GM19351 (cell line): ENCODE results near the gene CD1E.
"Not testable (repeated sequence)": the region's sequence is repeated elsewhere in the genome, so short reads cannot be mapped to it uniquely, and the experiment has no call there.

ENCODE experiments used
- ATAC-seq: cut with Tn5 transposase; IDR thresholded peaks from one replicate; pipeline ENCODE4 v1.9.1; 2021; ENCODE audit warnings: mild to moderate bottlenecking, moderate library complexity; ENCODE audit not compliant: unreplicated experiment

Gene CD1E

GRCh38 chr1:158353303-158354075 is at the start of gene CD1E:
CD1E (plus strand) TSS chr1:158353894; CDS start chr1:158353989, 95 bp downstream.
- peak; percentile 55 for ATAC-seq

DNA sequence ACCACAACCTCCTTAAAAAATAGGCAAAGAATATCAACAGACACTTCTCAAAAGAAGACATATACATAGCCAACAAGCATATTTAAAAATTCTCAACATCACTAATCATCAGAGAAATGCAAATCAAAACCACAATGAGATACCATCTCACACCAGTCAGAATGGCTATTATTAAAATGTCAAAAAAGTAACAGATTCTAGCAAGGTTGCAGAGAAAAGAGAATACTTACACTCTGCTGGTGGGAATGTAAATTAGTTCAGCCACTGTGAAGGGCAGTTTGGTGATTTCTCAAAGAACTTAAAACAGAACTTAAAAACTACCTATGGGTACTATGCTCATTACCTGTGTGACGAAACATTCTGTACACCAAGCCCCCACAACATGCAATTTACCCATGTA is 43.1 kb upstream of the CD1E start:
- peak; percentile 73 for ATAC-seq

DNA sequence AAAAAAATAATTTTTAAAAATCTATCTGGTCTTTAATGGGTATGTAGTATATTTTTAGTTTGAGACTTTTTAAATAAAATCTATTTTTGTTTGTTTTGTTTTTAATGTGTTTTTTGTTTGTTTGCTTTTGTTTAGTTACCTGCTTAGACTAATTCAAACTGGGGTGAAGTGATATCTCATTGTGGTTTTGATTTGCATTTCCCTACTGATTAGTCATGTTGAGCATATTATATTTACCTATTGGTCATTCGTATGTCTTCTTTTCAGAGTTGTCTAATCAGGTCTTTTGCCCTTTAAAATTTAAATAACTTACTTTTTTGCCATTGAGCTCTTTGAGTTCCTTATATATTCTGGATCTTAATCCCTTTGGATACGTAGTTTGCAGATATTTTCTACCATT is 42.6 kb upstream of the CD1E start:
- ATAC-seq = peak; percentile 73

DNA sequence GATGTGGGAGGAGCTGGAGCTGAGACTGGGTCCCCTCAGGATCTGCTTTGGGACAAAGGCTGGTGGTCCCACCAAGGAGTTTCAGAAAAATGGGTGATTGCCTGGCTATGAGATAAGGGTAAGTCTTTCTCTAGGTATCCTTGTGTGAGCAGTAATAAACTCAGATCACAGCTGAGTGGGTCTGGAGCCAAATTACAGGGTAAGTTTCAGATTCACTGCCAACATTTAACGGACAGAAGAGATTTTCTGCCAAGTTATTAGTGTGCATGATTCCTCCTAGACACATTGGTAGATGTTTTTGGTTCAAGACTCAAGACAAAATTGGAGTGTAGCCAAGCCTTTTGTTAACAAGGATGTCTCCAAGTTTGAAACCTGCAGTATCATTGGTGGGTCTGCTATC is 29.8 kb upstream of the CD1E start:
- no peak for ATAC-seq

GRCh38 chr1:158324395-158324794 is 29.3 kb upstream of the CD1E start:
- peak; percentile 47 for ATAC-seq

- ATAC-seq = no peak
Observed at GRCh38 chr1:158327481-158327880, 26.2 kb upstream of the CD1E start.

- ATAC-seq = no peak
Observed at GRCh38 chr1:158328426-158328825, 25.3 kb upstream of the CD1E start.

GRCh38 chr1:158329300-158329699 is 24.4 kb upstream of the CD1E start:
- no peak for ATAC-seq

GRCh38 chr1:158329733-158330132 is 24.0 kb upstream of the CD1E start:
- no peak for ATAC-seq

DNA sequence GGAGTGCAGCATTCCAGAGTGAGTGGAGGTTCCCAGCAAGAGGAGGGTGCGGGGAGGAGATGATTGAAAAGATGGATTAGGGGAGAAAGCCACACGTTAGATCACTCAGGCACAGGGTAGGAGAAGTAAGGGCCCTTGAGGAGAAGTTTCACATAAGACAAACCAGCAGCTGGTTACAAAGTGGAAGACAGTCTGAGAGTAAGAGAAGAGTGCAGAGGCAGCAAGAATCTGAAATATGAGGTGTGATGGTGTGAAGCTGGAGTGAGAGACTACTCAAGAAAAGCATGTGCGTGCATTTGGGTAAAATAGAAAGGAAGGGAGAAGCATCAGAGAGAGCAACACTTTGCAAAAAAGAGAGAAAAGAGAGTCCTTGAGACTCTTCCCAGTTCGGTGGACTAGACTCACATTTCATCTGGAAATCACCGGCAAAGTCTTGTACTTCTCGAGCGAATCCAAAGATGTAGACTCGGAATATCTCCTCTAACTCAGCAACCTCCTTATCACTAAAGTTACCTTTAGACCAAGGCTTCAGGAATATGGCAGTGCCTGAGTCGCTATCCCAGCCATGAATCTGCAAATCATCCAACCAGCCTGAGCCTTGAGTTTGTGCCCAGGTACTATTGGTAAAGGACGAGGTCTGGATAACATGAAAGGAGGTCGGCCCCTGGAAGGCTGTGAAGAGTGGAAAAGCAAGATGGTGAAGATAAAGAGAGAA is 23.1 kb upstream of the CD1E start:
- no peak for ATAC-seq

GRCh38 chr1:158331106-158331425 is 22.6 kb upstream of the CD1E start:
- ATAC-seq = no peak

GRCh38 chr1:158331481-158332150 is 22.1 kb upstream of the CD1E start, which contains the start of gene CD1B:
CD1B (minus strand) TSS chr1:158331531; CDS start chr1:158331423, 108 bp downstream.
- ATAC-seq = no peak

GRCh38 chr1:158333405-158334155 is 20.1 kb upstream of the CD1E start:
- ATAC-seq = peak; percentile 45

GRCh38 chr1:158334526-158335212 is 19.0 kb upstream of the CD1E start:
- no peak for ATAC-seq

GRCh38 chr1:158335213-158335532 is 18.5 kb upstream of the CD1E start:
- no peak for ATAC-seq

GRCh38 chr1:158336413-158336812 is 17.3 kb upstream of the CD1E start:
- ATAC-seq = not testable (repeated sequence)

DNA sequence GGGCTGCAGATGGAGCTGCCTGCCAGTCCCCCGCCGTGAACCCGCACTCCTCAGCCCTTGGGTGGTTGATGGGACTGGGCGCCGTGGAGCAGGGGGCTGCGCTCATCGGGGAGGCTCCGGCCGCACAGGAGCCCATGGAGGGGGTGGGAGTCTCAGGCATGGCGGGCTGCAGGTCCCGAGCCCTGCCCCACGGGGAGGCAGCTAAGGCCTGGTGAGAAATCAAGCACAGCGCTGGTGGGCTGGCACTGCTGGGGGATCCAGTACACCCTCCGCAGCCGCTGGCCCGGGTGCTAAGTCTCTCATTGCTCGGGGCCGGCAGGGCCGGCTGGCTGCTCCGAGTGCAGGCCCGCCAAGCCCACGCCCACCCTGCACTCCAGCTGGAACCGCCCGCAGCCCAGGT is 4.7 kb upstream of the CD1E start:
- ATAC-seq = not testable (repeated sequence)

DNA sequence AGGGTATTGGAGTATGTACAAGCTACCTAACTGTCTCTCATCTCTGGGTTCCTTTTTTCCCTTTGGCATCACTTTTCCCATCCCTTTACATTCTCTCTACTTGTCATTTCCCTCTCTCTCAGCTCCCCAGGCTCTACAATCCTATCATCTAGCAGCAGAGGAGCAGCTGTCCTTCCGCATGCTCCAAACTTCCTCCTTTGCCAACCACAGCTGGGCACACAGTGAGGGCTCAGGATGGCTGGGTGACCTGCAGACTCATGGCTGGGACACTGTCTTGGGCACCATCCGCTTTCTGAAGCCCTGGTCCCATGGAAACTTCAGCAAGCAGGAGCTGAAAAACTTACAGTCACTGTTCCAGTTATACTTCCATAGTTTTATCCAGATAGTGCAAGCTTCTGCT is 561 bp downstream of the CD1E start:
- ATAC-seq = no peak

GRCh38 chr1:158355773-158356285 is 2.1 kb downstream of the CD1E start:
- ATAC-seq = no peak

- ATAC-seq = no peak
Observed at GRCh38 chr1:158356616-158357015, 2.9 kb downstream of the CD1E start.
